SU-DHL-6 (cell line): ENCODE results near the gene PXDC1.
"Not testable (repeated sequence)": the region's sequence is repeated elsewhere in the genome, so short reads cannot be mapped to it uniquely, and the experiment has no call there.

Source experiments
- EZH2phosphoT487 ChIP-seq: fragments of 200-600 bp; sonication (generic), shearing (Covaris generic); conservative IDR thresholded peaks from 2 replicates; pipeline ENCODE4 v1.6.1; 2018; ENCODE audit warnings: mild to moderate bottlenecking, antibody characterized with exemption, low read length, moderate library complexity, mixed read lengths
- TF ChIP-seq, protein P1 (sequence below): fragments of 200-600 bp; sonication (generic); IDR thresholded peaks from one replicate; pipeline ENCODE4 v1.5.1; 2017; ENCODE audit warnings: antibody characterized with exemption, mild to moderate bottlenecking, low read length, moderate library complexity; ENCODE audit not compliant: insufficient read depth, poor library complexity, severe bottlenecking

DNA sequence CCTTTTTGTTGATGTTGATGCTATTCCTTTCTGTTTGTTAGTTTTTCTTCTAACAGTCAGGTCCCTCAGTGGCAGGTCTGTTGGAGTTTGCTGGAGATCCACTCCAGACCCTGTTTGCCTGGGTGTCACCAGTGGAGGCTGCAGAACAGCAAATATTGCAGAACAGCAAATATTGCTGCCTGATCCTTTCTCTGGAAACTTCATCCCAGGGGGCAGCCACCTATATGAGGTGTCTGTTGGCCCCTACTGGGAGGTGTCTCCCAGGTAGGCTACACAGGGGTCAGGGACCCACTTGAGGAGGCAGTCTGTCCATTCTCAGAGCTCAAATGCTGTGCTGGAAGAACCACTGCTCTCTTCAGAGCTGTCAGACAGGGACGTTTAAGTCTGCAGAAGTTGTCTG, 74.2 kb downstream of the PXDC1 start:
- TF ChIP-seq, protein P1, sequence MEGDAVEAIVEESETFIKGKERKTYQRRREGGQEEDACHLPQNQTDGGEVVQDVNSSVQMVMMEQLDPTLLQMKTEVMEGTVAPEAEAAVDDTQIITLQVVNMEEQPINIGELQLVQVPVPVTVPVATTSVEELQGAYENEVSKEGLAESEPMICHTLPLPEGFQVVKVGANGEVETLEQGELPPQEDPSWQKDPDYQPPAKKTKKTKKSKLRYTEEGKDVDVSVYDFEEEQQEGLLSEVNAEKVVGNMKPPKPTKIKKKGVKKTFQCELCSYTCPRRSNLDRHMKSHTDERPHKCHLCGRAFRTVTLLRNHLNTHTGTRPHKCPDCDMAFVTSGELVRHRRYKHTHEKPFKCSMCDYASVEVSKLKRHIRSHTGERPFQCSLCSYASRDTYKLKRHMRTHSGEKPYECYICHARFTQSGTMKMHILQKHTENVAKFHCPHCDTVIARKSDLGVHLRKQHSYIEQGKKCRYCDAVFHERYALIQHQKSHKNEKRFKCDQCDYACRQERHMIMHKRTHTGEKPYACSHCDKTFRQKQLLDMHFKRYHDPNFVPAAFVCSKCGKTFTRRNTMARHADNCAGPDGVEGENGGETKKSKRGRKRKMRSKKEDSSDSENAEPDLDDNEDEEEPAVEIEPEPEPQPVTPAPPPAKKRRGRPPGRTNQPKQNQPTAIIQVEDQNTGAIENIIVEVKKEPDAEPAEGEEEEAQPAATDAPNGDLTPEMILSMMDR = not testable (repeated sequence)
- not testable (repeated sequence) for TF ChIP-seq EZH2phosphoT487
